Transverse colon (tissue), 4 donors: Measurements from ENCODE around the gene ATG5. TPM values are rescaled to one million over a fixed set of nuclear protein-coding genes. Genes with fewer than 3 reads are reported as not detected.

ENCODE experiments used
- DNase-seq: peaks from one replicate; pipeline ENCODE4 v3.0.0-alpha.2; 2019
- H3K27ac ChIP-seq, 4 donors: fragments of 200-600 bp; sonication (generic); 2 replicates each; pipeline ENCODE4 v1.5.1; 2016 to 2018; ENCODE audit warnings: inconsistent platforms in 4 of 4
- H3K27me3 ChIP-seq: fragments of 200-600 bp; sonication (generic); 2 replicates; pipeline ENCODE4 v1.5.1; 2017; ENCODE audit warnings: inconsistent platforms
- H3K36me3 ChIP-seq, 4 donors: fragments of 200-600 bp; sonication (generic); 2 replicates each; pipeline ENCODE4 v1.5.1; 2017 to 2019; ENCODE audit warnings: inconsistent platforms in 4 of 4
- H3K4me1 ChIP-seq, 4 donors: fragments of 200-600 bp; sonication (generic); 2 replicates each; pipeline ENCODE4 v1.5.1; 2017 to 2020; ENCODE audit warnings: inconsistent platforms in 4 of 4
- H3K4me3 ChIP-seq, 4 donors: fragments of 200-600 bp; sonication (generic); 1 replicate in 1 of 4; 2 replicates in 3 of 4; pipeline versions ENCODE4 v1.5.1 to v1.6.1; 2017 to 2019; ENCODE audit warnings: inconsistent platforms in 4 of 4
- H3K9me3 ChIP-seq, 2 donors: fragments of 200-600 bp; sonication (generic); 2 replicates each; pipeline ENCODE4 v1.5.1; 2017 to 2019; ENCODE audit warnings: inconsistent platforms in 2 of 2
- EP300 ChIP-seq: sonication (generic); formaldehyde crosslinking; IDR thresholded peaks from one replicate; pipeline ENCODE4 v1.6.1; 2017; ENCODE audit warnings: antibody characterized with exemption, low read depth
- POLR2A ChIP-seq: fragments of 450-650 bp; IDR thresholded peaks from one replicate; pipeline ENCODE4 v1.6.1; 2016; ENCODE audit warnings: antibody characterized with exemption, mild to moderate bottlenecking, moderate library complexity
- POLR2AphosphoS5 ChIP-seq, 3 donors: sonication (generic); formaldehyde crosslinking; IDR thresholded peaks; one replicate each; pipeline ENCODE4 v1.6.1; 2016; ENCODE audit warnings: antibody characterized with exemption in 3 of 3
- WGBS, 2 donors: methylation state at CpG; one replicate each; pipeline ENCODE4 v1.1.5; 2018; ENCODE audit warnings: low coverage in 1 of 2; 5-methylcytosine and 5-hydroxymethylcytosine counted together
- in situ Hi-C, 4 donors: fragments of 200-750 bp; cut with MboI; loops; one replicate each; pipeline versions ENCODE4 v1.15.0 to v1.15.1; 2017; ENCODE audit warnings: low sequenced_read_pairs in 3 of 4, low pct_ligation_motif_present in 1 of 4, low pct_unique_long_range_greater_than_20kb in 1 of 4
- intact Hi-C: fragments of 100-400 bp; cut with DNase I; formaldehyde crosslinking; loops from one replicate; pipeline ENCODE4 v1.15.1; 2023; ENCODE audit warnings: low total_unique reads
- total RNA-seq, 4 donors: library from RNA; depleted of rRNA; stranded (reverse); fragments of >200 nt; gene quantifications; one replicate each; pipeline ENCODE4 v1.1.0, GENCODE V29; 2016
- TF ChIP-seq, protein P1 (sequence below), 5 experiments: fragments of 200-600 bp in 3 of 5; fragments of 450-650 bp in 2 of 5; sonication (generic) in 3 of 5; IDR thresholded peaks; 1 replicate in 2 of 5; 2 replicates in 3 of 5; pipeline ENCODE4 v1.5.1; 2016 to 2017; ENCODE audit warnings: antibody characterized with exemption in 5 of 5, inconsistent platforms in 3 of 5, mild to moderate bottlenecking in 2 of 5, moderate library complexity in 1 of 5

The ATG5 gene
- total RNA-seq, 4 donors from 2014 or later = 21.7 to 56.4 (median 44.9) TPM

DNA sequence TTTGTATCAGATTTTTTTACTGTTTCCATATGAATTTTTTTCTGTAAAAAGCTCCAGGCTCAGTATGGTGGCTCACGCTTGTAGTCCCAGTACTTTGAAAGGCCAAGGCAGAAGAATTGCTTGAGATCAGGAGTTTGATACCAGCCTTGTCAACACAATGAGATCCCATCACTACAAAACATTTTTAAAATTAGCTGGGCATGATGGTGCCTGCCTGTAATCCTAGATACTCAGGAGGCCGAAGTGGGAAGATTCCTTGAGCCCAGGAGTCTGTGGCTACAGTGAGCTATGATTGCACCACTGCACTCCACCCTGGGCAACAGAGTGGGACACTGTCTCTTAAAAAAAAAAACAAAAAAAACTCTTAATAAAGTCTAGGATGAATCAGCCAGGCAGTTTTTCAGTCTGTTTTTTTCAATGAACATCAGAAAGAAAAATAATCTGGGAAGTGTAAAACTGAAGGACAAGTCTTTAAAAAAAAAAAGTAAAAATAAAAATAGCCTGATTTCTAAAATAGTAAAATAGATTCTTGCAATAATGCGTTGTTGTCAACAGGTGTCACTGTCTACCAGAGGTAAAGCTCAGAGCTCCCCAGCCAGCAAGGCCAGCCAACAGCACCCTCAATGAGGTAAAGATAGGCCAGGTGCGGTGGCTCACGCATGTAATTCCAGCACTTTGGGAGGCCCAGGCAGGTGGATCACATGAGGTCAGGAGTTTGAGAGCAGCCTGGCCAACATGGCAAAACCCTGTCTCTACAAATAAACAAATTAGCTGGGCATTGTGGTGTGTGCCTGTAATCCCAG lies 9.3 kb upstream of the ATG5 start:
- Histone ChIP-seq H3K27ac (no peak overlapping the region), H3K4me1 (peaks cover 0 to 3% (median 1%) of the 10 kb centered on the region in 4 donors), H3K9me3 (no peaks in the 10 kb centered on the region), H3K4me3 (no peak overlapping the region), H3K27me3 (no peaks in the 10 kb centered on the region), H3K36me3 (no peaks in the 10 kb centered on the region)
- WGBS, 2 donors = 24 to 27% methylated on average over 4 to 5 of the region's 5 CpGs
- peak; percentile 48 for DNase-seq
- in situ Hi-C loops = loop anchor here in 3 of 4 donors (10.0 to 25.0 kb wide), 4 partner anchors 110 to 652 kb away; no protein-coding TSS in a partner anchor
- intact Hi-C loops = loop anchor here (10.0 kb wide), 1 partner anchor 640 kb away; the partner anchor contains the start of gene CD24
- TF ChIP-seq, protein P1, sequence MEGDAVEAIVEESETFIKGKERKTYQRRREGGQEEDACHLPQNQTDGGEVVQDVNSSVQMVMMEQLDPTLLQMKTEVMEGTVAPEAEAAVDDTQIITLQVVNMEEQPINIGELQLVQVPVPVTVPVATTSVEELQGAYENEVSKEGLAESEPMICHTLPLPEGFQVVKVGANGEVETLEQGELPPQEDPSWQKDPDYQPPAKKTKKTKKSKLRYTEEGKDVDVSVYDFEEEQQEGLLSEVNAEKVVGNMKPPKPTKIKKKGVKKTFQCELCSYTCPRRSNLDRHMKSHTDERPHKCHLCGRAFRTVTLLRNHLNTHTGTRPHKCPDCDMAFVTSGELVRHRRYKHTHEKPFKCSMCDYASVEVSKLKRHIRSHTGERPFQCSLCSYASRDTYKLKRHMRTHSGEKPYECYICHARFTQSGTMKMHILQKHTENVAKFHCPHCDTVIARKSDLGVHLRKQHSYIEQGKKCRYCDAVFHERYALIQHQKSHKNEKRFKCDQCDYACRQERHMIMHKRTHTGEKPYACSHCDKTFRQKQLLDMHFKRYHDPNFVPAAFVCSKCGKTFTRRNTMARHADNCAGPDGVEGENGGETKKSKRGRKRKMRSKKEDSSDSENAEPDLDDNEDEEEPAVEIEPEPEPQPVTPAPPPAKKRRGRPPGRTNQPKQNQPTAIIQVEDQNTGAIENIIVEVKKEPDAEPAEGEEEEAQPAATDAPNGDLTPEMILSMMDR (IDR thresholded peaks at IDR 0.05) = peak; percentile 60 to 71 (median 63)
- TF ChIP-seq POLR2A (no peak), EP300 (no peak)

DNA sequence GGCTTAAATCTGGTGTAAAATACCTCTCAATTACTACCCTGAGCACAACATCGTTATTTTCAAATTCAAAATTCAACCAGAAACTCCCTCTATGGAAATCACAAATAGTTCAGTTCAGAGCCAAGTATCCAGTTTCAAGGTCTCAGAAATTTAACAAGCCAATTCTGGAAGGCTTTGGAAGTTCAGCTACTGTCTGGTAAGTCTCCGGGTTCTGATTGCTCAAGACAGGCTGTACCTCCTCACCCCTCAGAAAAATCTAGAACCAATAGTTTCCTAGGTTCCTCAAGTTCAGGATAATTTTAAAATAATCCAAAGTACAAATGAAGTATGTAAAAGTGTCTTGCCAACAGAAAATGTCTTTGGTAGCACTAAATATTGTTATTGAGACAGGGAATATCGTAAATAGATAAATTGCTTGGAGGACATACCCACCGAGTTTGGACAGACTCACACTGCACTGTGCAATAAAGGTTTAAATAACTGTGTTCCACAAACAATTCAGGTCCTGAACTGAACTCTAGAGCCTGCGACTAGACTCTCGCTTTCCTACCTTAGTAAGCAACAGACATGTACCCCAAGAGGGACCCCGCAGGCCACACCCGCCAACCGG lies 729 bp downstream of the ATG5 start:
- in situ Hi-C loops (loop anchor here in 3 of 4 donors (25.0 kb wide), 2 partner anchors 237 to 662 kb away; no protein-coding TSS in a partner anchor), intact Hi-C loops (no loop called here)
- H3K4me3 ChIP-seq = peak overlapping the region; percentile 50 to 70 (median 66)
- peaks cover 10 to 14% (median 14%) of the 10 kb centered on the region in 4 donors for H3K4me1 ChIP-seq
- 4 to 11% methylated on average over 4 to 9 of the region's 9 CpGs for WGBS, 2 donors
- TF ChIP-seq POLR2A = no peak
- TF ChIP-seq EP300 = no peak
- no peak for TF ChIP-seq POLR2AphosphoS5 (IDR thresholded peaks at IDR 0.05)
- TF ChIP-seq, protein P1 (IDR thresholded peaks at IDR 0.05) = no peak
- no peaks in the 10 kb centered on the region for H3K36me3 ChIP-seq
- H3K27me3 ChIP-seq = no peaks in the 10 kb centered on the region
- no peaks in the 10 kb centered on the region for H3K9me3 ChIP-seq
- H3K27ac ChIP-seq = peak overlapping the region; percentile 89 to 92 (median 90)
- no peak for DNase-seq

DNA sequence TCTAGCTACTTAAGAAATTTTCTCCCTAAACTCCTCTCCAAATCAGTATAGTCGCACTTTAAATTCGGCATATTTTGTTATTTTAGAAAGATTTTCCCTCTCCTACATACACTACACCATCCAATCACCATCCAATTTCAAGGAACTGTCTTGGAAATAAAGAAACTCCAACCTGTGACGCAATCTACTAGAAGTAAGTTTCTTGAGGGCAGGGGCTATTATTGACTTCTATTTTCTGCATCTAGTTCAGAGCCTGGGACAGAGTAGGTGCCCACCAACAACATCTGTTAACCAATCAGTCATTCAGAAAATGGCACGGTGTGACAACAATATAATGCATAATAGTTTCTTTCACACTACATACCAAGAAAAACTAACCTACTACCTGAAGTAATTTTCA lies 3.6 kb downstream of the ATG5 start:
- Histone ChIP-seq H3K9me3 (no peaks in the 10 kb centered on the region), H3K4me3 (no peak overlapping the region), H3K4me1 (peaks cover 10 to 14% (median 14%) of the 10 kb centered on the region in 4 donors), H3K27ac (no peak overlapping the region), H3K27me3 (no peaks in the 10 kb centered on the region), H3K36me3 (no peaks in the 10 kb centered on the region)
- TF ChIP-seq POLR2A = no peak
- TF ChIP-seq EP300 = no peak
- no peak for TF ChIP-seq POLR2AphosphoS5 (IDR thresholded peaks at IDR 0.05)
- TF ChIP-seq, protein P1 (IDR thresholded peaks at IDR 0.05) = no peak
- 95 to 97% methylated on average over 3 to 4 of the region's 4 CpGs for WGBS, 2 donors
- intact Hi-C loops = no loop called here
- in situ Hi-C loops = no loop called here
- no peak for DNase-seq

DNA sequence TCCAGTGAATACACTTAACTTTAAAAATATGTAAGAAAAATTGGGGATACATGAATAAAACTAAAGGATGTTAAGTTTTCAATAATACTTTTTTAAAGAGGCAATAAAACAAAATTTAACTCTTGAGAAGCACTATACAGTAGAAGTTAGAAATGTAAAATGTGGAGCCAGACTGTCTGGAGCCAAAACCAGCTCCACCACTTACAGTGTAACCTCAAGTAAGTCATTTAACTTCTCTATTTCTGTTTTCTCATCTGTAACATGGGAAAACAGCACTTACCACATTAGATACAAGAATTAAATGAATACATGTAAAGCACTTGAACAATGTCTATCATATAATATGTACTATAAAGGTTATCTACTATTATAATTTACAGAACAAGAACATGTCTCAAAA lies 6.7 kb downstream of the ATG5 start:
- TF ChIP-seq EP300 (no peak), POLR2A (no peak), POLR2AphosphoS5 (IDR thresholded peaks at IDR 0.05) (no peak)
- TF ChIP-seq, protein P1 (IDR thresholded peaks at IDR 0.05) = no peak
- H3K36me3 ChIP-seq = peaks cover 0 to 13% (median 7%) of the 10 kb centered on the region in 4 donors
- H3K27ac ChIP-seq = no peak overlapping the region
- DNase-seq = no peak
- no peaks in the 10 kb centered on the region for H3K9me3 ChIP-seq
- H3K27me3 ChIP-seq = no peaks in the 10 kb centered on the region
- no peak overlapping the region for H3K4me3 ChIP-seq
- intact Hi-C loops (no loop called here), in situ Hi-C loops (no loop called here)
- H3K4me1 ChIP-seq = peaks cover 2 to 6% (median 5%) of the 10 kb centered on the region in 4 donors
